Panc1 (cell line): ENCODE results near the gene UBA1. TPM values are rescaled to one million over a fixed set of nuclear protein-coding genes. Genes with fewer than 3 reads are reported as not detected.

Experiments used
- ATAC-seq: fragments of 200-7000 bp; cut with Tn5 transposase; 2 replicates; pipeline ENCODE4 v1.9.1; 2020; ENCODE audit warnings: mild to moderate bottlenecking, moderate library complexity
- BruUV-seq: library from RNA; stranded (reverse); fragments of 400-500 nt; replicated peaks from 2 replicates; lab custom pipeline; 2021; lab: Mats Ljungman, UMichigan
- CTCF ChIA-PET: fragments of 300-600 bp; sonication (Branson Sonifier 250); formaldehyde crosslinking; loops from one replicate; lab custom pipeline; 2022; ENCODE audit warnings: antibody characterized with exemption; lab: Charles Lee
- POLR2A ChIA-PET: fragments of 300-600 bp; sonication (Branson Sonifier 250); formaldehyde crosslinking; loops from one replicate; lab custom pipeline; 2022; ENCODE audit warnings: antibody characterized with exemption; lab: Charles Lee
- DNase-seq: peaks from one replicate; pipeline ENCODE4 v3.0.0-alpha.2; 2010; ENCODE audit warnings: low read depth, low spot score
- H3K27ac ChIP-seq: 2 replicates; pipeline ENCODE4 v1.5.1; 2011; ENCODE audit warnings: mild to moderate bottlenecking, low read length, inconsistent platforms
- H3K27me3 ChIP-seq: fragments of 200-500 bp; sonication (Bioruptor generic); 2 replicates; pipeline ENCODE4 v1.6.0; 2014; ENCODE audit warnings: low read length, inconsistent platforms; ENCODE audit not compliant: control insufficient read depth, insufficient read depth
- H3K36me3 ChIP-seq: fragments of 200-500 bp; sonication (Bioruptor generic); 2 replicates; pipeline ENCODE4 v1.5.1; 2014; ENCODE audit warnings: inconsistent platforms, mild to moderate bottlenecking, low read length, moderate library complexity; ENCODE audit not compliant: control insufficient read depth, insufficient read depth
- H3K4me1 ChIP-seq: 2 replicates; pipeline ENCODE4 v1.5.1; 2011; ENCODE audit warnings: inconsistent platforms, mild to moderate bottlenecking, low read length, moderate library complexity; ENCODE audit not compliant: control insufficient read depth, insufficient read depth
- H3K4me3 ChIP-seq, 2 experiments: 2 replicates each; pipeline ENCODE4 v1.5.1; 2011 to 2012; ENCODE audit warnings: low read depth in 2 of 2, low read length in 2 of 2, mild to moderate bottlenecking in 2 of 2, inconsistent platforms in 1 of 2, moderate library complexity in 1 of 2
- H3K9me3 ChIP-seq: fragments of 200-500 bp; sonication (Bioruptor generic); 2 replicates; pipeline ENCODE4 v1.5.1; 2014; ENCODE audit warnings: low read depth, mild to moderate bottlenecking, inconsistent platforms, low read length, moderate library complexity; ENCODE audit not compliant: control insufficient read depth, insufficient read depth
- POLR2AphosphoS5 ChIP-seq: IDR thresholded peaks from 2 replicates; pipeline ENCODE4 v1.6.1; 2012; ENCODE audit warnings: mild to moderate bottlenecking, low read depth, low read length, moderate library complexity
- REST ChIP-seq, 2 experiments: IDR thresholded peaks; 2 replicates each; pipeline ENCODE4 v1.6.1; 2011 to 2012; ENCODE audit warnings: low read depth in 2 of 2, control low read depth in 1 of 2, low read length in 1 of 2, mild to moderate bottlenecking in 1 of 2, moderate library complexity in 1 of 2; ENCODE audit not compliant: insufficient read depth in 1 of 2
- SIN3A ChIP-seq: IDR thresholded peaks from 2 replicates; pipeline ENCODE4 v1.6.1; 2012; ENCODE audit warnings: low read depth, mild to moderate bottlenecking, low read length, moderate library complexity, borderline replicate concordance; ENCODE audit not compliant: insufficient read depth
- TCF7L2 ChIP-seq: IDR thresholded peaks from 2 replicates; pipeline ENCODE4 v1.6.1; 2011; ENCODE audit warnings: mild to moderate bottlenecking, low read depth, low read length, inconsistent platforms
- in situ Hi-C: cut with HindIII; loops from 2 replicates; pipeline ENCODE4 v1.10.0; 2016; ENCODE audit warnings: low sequenced_read_pairs, low pct_unique_long_range_greater_than_20kb
- intact Hi-C: fragments of 100-400 bp; cut with micrococcal nuclease; formaldehyde crosslinking; loops from one replicate; pipeline ENCODE4 v1.10.0; 2022; ENCODE audit not compliant: unreplicated experiment
- total RNA-seq: library from RNA; stranded (reverse); gene quantifications from one replicate; pipeline ENCODE4 v1.2.1, GENCODE V29; 2021; ENCODE audit not compliant: unreplicated experiment
- TF ChIP-seq, protein P1 (sequence below): fragments of 450-650 bp; IDR thresholded peaks from 2 replicates; pipeline ENCODE4 v1.5.1; 2017; ENCODE audit warnings: mild to moderate bottlenecking

Gene UBA1
- total RNA-seq, 1 experiment from 2014 or later, result 302 TPM

- in situ Hi-C loops, result no loop called here
- Histone ChIP-seq H3K9me3 (no peaks in the 10 kb centered on the region), H3K27ac (no peak overlapping the region), H3K4me1 (no peaks in the 10 kb centered on the region), H3K27me3 (no peaks in the 10 kb centered on the region), H3K4me3 (no peak overlapping the region), H3K36me3 (no peaks in the 10 kb centered on the region; the same call in none of the 2 replicates)
- no TSS peak for BruUV-seq
- intact Hi-C loops, result no loop called here
- ATAC-seq, result no peak
- POLR2A ChIA-PET, result interaction anchor here (0.5 to 0.6 kb wide), 3 partner anchors 58 to 597 kb away, joined by 3 to 4 read pairs (median 4); no protein-coding TSS in a partner anchor
- TF ChIP-seq, protein P1, sequence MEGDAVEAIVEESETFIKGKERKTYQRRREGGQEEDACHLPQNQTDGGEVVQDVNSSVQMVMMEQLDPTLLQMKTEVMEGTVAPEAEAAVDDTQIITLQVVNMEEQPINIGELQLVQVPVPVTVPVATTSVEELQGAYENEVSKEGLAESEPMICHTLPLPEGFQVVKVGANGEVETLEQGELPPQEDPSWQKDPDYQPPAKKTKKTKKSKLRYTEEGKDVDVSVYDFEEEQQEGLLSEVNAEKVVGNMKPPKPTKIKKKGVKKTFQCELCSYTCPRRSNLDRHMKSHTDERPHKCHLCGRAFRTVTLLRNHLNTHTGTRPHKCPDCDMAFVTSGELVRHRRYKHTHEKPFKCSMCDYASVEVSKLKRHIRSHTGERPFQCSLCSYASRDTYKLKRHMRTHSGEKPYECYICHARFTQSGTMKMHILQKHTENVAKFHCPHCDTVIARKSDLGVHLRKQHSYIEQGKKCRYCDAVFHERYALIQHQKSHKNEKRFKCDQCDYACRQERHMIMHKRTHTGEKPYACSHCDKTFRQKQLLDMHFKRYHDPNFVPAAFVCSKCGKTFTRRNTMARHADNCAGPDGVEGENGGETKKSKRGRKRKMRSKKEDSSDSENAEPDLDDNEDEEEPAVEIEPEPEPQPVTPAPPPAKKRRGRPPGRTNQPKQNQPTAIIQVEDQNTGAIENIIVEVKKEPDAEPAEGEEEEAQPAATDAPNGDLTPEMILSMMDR, result no peak
- no peak for DNase-seq
- CTCF ChIA-PET, result interaction anchor here (0.6 kb wide), 1 partner anchor 37 kb away, joined by 6 read pairs; no protein-coding TSS in a partner anchor
Observed at GRCh38 chrX:47245156-47245555, 51.5 kb downstream of the UBA1 start.

DNA sequence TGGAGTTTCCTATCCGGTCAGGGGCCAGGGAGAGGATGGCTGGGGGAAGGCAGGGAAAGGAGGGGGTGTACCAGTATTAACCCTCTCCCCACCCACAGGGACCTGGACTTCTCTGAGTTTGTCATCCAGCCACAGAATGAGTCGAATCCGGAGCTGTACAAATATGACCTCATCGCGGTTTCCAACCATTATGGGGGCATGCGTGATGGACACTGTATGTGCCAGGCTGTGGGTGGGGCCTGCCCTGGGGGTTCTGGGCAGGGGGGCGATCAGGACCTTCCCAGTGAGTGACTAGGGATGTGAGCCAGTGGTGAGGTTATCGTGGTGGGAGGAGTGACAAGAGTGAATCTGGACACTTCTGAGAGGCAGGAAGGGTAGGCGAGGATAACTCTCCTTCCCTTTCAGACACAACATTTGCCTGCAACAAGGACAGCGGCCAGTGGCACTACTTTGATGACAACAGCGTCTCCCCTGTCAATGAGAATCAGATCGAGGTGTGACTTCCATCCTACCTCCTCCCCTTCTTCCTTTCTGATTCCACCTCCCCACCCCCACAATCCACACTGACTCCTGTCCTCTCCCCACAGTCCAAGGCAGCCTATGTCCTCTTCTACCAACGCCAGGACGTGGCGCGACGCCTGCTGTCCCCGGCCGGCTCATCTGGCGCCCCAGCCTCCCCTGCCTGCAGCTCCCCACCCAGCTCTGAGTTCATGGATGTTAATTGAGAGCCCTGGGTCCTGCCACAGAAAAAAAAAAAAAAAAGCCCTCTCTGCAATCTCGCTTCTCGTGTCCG is 53.8 kb downstream of the UBA1 start:
- Histone ChIP-seq H3K9me3 (no peaks in the 10 kb centered on the region), H3K4me1 (no peaks in the 10 kb centered on the region), H3K27ac (no peak overlapping the region), H3K27me3 (no peaks in the 10 kb centered on the region), H3K36me3 (no peaks in the 10 kb centered on the region; the same call in 1 of the 2 replicates), H3K4me3 (no peak overlapping the region)
- ATAC-seq, result no peak
- ChIA-PET POLR2A (no interaction called here), CTCF (no interaction called here)
- TSS peak; percentile 62 for BruUV-seq
- in situ Hi-C loops (no loop called here), intact Hi-C loops (no loop called here)
- no peak for DNase-seq
- TF ChIP-seq SIN3A (no peak), TCF7L2 (no peak), POLR2AphosphoS5 (no peak), REST (IDR thresholded peaks at IDR 0.05; ENCODE audit: insufficient read depth in 1 of 2, low read depth in 2 of 2, low read length in 1 of 2) (no peak)
- TF ChIP-seq, protein P1, result no peak
